GM19035 (cell line): ENCODE results near the gene MECR.

Experiments
- ATAC-seq: cut with Tn5 transposase; IDR thresholded peaks from one replicate; pipeline ENCODE4 v1.9.1; 2021; ENCODE audit not compliant: unreplicated experiment

The MECR gene

GRCh38 chr1:29256394-29256793, 25.7 kb upstream of the MECR start:
- no peak for ATAC-seq

- ATAC-seq: no peak
These were observed 24.5 kb upstream of the MECR start for GRCh38 chr1:29255134-29255666.

- ATAC-seq: no peak
These were observed 23.6 kb upstream of the MECR start for GRCh38 chr1:29254346-29254745.

GRCh38 chr1:29253180-29253579, 22.4 kb upstream of the MECR start:
- no peak for ATAC-seq

- no peak for ATAC-seq
These were observed 20.7 kb upstream of the MECR start for GRCh38 chr1:29251164-29252124.

GRCh38 chr1:29249951-29250581, 19.3 kb upstream of the MECR start:
- ATAC-seq: no peak

GRCh38 chr1:29249170-29249691, 18.5 kb upstream of the MECR start:
- no peak for ATAC-seq

- no peak for ATAC-seq
These were observed 17.7 kb upstream of the MECR start for GRCh38 chr1:29248409-29248808.

GRCh38 chr1:29247571-29248273, 17.0 kb upstream of the MECR start:
- no peak for ATAC-seq

- ATAC-seq: no peak
These were observed 16.3 kb upstream of the MECR start for GRCh38 chr1:29247044-29247443.

GRCh38 chr1:29245876-29246275, 15.1 kb upstream of the MECR start:
- no peak for ATAC-seq

- no peak for ATAC-seq
These were observed 14.5 kb upstream of the MECR start for GRCh38 chr1:29245261-29245660.

GRCh38 chr1:29243871-29244200, 13.1 kb upstream of the MECR start:
- no peak for ATAC-seq

- ATAC-seq: no peak
These were observed 12.5 kb upstream of the MECR start for GRCh38 chr1:29243023-29243870.

GRCh38 chr1:29240986-29241385, 10.3 kb upstream of the MECR start:
- ATAC-seq: no peak

- no peak for ATAC-seq
These were observed 9.7 kb upstream of the MECR start for GRCh38 chr1:29240400-29240837.

- ATAC-seq: no peak
These were observed 8.4 kb upstream of the MECR start for GRCh38 chr1:29239142-29239541.

GRCh38 chr1:29238620-29239002, 7.9 kb upstream of the MECR start:
- no peak for ATAC-seq

GRCh38 chr1:29237852-29238619, 7.3 kb upstream of the MECR start:
- no peak for ATAC-seq
